Middle frontal gyrus (tissue), 1 donor: ENCODE measurements around the gene PYM1.
A peak's percentile ranks its signal among the peaks of the same experiment; 100 is the strongest.

Experiments
- DNase-seq: peaks from one replicate; pipeline ENCODE4 v3.0.0-alpha.2; 2015; ENCODE audit warnings: low spot score; ENCODE audit errors: extremely low spot score

Gene PYM1

DNA sequence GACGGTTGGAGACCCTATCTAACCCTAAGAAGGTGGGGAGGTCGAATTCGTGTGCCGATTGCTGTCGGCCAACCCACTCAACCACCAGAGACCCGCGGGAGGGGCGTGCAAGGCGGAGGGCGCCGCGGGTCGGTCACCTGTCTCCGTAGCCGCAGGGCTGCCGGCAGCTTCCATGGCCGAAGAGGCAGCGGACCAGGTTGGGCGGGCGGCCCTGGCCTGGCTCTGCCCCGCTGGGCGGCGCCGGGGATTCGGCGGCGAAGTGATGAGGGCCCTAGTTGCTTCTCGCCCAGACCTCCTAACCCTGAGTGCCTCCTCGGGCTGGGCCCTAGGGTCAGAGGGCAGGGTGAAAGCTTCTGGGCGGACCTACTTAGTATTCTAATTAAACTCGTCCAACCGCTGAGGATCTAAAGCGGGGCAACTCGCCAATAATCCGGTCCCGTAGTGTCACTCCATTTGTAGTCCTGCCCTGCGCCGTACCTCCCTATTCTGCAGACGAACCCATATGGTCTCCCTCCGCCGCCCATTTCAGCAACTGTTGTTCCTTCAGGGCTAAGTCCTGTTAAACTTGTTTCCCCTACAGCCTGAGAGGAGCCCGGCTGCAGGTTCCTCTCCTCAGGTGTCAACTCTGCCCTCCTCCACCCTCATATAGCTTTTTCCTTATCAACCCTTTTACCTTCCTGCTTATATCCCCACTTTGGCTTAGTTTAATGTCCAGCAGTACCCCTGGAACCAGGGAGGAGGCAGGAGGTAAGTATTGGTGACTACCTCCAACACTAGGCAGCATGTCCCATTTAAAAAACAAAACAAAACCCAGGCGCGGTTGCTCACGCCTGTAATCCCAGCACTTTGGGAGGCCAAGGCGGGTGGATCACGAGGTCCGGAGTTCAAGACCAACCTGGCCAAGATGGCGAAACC lies at the start of gene PYM1:
Gene PYM1 (minus strand): TSS at position 307 of the 915 bp plus-strand sequence. CDS start 133 bp downstream, at position 174.
- DNase-seq, result peak; percentile 32

- DNase-seq, result no peak
Measured at GRCh38 chr12:55974308-55974730, 46.6 kb upstream of the PYM1 start.

DNA sequence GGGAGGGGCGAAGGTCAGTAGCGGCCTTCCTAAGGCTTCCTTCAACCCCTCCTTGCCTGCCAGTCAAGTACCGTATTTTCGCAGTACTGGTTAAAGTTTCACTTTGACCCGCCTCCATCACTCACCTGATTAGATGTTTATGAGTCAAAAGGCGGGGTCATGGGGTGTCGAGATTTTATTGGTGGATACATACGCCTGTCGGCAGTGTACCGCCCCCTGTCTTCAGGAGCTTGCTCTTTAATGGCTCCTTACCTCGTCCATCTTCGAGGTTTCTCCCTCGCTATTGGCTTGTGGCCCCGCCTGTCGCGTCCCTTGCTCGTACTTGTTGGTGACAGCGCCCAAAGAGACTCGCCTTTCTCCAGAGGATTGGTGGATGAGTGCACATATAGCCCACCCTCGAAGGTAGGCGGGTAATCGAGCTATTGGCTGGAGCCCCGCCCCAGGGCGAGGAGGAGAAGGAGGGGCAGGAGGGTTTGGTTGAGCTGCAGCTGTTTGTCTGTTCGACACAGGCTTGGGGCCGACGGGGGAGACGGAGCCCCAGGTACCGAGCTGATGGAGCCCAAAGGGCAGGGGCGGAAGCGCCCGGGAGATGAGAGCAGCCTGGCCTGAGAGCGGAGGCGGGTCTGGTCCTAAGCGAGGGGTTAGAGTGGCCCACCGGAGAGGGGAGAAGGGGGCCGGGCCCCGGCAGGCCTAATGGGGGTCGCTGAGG lies 46.1 kb upstream of the PYM1 start, which contains the start of gene RAB5B:
Gene RAB5B (plus strand): TSS at position 480 of the 709 bp plus-strand sequence. CDS start 12,883 bp downstream, outside the sequence.
- DNase-seq, result peak; percentile 100

- no peak for DNase-seq
Measured at GRCh38 chr12:55972911-55973598, 45.4 kb upstream of the PYM1 start.

GRCh38 chr12:55972456-55972855 lies 44.8 kb upstream of the PYM1 start:
- no peak for DNase-seq

DNA sequence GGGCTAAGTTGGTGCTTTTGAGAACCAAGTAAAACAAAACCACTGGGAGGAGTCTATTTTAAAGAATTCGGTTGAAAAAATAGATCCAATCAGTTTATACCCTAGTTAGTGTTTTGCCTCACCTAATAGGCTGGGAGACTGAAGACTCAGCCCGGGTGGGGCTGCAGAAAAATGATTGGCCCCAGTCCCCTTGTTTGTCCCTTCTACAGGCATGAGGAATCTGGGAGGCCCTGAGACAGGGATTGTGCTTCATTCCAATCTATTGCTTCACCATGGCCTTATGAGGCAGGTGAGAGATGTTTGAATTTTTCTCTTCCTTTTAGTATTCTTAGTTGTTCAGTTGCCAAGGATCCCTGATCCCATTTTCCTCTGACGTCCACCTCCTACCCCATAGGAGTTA lies 44.3 kb upstream of the PYM1 start:
- DNase-seq, result no peak

DNA sequence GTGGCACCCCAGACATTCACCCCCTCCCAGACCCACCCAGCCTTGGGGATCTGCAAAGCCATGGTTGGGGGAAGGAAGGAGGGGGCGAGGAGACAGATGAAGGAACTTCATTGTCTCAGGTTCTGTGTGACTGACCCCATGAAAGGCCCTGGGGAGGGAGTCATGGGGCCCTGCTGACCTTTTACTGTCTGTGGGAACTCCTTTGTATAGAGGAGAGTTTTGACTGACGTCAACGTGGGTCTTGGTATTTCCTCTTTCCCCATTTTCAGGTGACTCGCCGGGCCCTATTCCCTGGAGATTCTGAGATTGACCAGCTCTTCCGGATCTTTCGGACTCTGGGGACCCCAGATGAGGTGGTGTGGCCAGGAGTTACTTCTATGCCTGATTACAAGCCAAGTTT lies 43.1 kb upstream of the PYM1 start:
- no peak for DNase-seq

DNA sequence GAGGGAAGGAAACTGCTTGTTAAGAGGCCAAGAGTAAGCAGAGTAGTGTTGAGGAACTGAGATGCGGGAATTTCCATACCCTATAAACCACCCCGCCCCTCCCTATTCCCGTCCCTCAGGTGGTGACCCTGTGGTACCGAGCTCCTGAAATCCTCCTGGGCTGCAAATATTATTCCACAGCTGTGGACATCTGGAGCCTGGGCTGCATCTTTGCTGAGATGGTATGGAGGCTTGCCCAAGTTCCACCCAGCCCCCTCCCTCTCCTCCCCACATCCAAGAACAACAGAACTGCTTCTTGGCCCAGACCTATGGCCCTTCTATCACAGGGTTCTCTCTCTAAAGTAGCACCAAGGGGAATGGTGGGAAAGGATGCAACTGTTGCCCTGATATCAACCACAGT lies 41.7 kb upstream of the PYM1 start:
- DNase-seq, result no peak

- DNase-seq, result peak; percentile 38
Measured at GRCh38 chr12:55966408-55967281, 39.0 kb upstream of the PYM1 start, which contains the start of gene CDK2. Gene CDK2, plus strand, starts transcription at chr12:55966830. Its CDS starts 179 bp downstream, at chr12:55967009.

- DNase-seq, result no peak
Measured at GRCh38 chr12:55965941-55966407, 38.3 kb upstream of the PYM1 start, which contains the start of gene PMEL. Gene PMEL, minus strand, starts transcription at chr12:55966042. Its CDS starts 31 bp downstream, at chr12:55966011.

GRCh38 chr12:55965240-55965639 lies 37.5 kb upstream of the PYM1 start:
- no peak for DNase-seq

DNA sequence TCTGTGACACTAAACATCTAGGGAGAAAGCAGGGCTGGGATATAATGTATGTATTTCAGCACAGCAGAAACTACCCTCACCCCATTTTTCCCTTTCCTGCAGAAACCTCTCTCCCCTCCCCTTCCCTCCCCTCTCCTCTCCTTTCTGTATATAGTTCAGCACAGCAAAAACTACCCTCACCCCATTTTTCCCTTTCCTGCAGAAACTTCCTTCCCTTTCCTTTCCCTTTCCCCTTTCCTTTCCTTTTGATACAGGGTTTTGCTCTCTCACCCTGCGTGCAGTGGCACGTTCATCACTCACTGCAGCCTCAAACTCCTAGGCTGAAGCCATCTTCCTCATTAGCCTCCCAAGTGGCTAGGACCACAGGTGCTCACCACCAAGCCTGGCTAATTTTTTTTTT lies 36.1 kb upstream of the PYM1 start:
- DNase-seq, result no peak

DNA sequence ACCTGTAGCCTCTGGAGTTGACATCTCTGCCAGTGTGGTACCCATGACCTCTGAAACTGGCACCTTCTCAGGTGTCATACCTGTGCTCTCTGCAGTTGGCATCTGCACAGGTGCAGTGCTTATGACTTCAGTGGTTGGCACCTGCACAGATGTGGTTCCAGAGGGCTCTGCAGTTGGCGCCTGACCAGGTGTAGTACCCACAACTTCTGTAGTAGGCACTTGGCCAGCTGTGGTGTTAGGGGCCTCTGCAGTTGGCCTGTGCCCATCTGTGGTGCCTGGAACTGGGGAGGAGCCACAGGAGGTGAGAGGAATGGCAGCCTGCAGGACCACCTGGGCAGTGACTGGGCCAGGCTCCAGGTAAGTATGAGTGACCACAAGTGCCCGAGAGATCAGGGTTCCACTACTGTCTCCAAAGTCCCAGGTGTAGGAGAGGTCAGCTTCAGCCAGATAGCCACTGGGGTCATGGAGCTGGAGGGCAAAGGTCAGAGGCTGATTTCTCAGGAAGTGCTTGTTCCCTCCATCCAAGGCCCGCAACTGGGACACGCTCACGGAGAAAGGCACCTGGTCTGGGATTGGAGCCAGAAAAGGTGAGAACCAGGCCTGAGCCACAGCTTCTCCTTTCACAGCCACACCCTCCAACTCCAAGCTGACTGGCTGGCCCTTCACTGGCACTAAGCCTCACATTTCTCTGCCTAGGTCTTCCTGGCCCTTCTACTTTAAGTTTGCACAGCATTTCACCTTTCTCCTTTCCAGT lies 29.6 kb upstream of the PYM1 start:
- no peak for DNase-seq

- no peak for DNase-seq
Measured at GRCh38 chr12:55955800-55956508, 28.3 kb upstream of the PYM1 start.

DNA sequence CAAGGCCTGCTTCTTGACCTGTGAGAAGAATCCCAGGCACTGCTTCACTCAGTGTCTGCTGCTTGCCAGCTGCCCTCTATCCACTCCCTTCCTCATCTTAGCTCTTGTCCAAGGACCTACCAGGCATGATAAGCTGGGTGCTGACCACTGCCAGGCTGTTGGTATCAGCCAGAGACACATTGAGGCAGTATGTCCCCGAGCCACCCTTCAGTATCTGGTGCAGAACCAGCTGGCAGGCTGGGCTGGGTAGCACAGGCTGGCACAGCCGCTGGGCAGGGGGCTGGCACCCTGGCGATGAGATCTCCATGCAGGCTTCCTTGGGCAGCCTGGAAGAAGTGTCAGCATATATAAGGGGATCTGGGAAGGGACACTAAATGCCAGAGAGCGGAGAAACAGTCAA lies 27.6 kb upstream of the PYM1 start:
- DNase-seq, result no peak

DNA sequence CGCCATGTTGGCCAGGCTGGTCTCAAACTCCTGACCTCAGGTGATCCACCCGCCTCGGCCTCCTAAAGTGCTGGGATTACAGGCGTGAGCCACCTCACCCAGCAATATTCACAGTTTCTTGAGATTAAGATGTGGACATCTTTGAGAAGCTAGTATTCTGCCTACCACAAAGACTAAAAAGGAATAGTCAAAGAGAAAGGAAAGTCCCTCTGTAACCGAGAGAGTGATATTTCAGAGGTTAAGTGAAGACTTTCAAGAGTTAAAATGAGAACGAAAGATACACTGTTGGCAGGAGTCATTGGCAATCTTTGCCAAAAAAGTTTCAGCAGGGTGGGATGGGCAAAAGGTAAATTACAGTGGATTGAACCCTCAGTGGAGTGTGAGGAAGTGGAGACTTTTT lies 18.9 kb upstream of the PYM1 start:
- no peak for DNase-seq

GRCh38 chr12:55942577-55943136 lies 15.0 kb upstream of the PYM1 start:
- no peak for DNase-seq

DNA sequence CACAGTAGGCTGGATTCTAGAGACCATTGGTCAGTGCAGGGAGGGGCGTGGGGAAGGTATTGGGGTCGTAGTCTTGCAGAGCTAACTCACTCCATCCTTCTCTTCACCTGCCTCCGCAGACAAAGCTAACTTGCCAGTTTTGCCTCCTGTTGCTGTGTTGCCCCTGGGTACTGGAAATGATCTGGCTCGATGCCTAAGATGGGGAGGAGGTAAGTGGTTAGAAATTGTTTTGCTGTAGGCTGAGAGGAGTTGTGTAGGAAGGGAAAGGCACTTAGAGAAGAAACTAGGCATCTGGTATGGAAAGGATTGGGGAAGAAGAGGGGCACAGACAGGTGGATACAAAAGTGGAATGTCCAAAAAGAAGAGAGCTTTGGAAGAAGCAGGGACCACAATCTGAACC lies 14.4 kb upstream of the PYM1 start:
- no peak for DNase-seq
